Type B pancreatic cell (in vitro differentiated cells): ENCODE results near the gene MAD1L1. TPM values are rescaled to one million over a fixed set of nuclear protein-coding genes. Genes with fewer than 3 reads are reported as not detected.
"Not testable (repeated sequence)": the region's sequence is repeated elsewhere in the genome, so short reads cannot be mapped to it uniquely, and the experiment has no call there.

Experiments
- DNase-seq: peaks from one replicate; pipeline ENCODE4 v3.0.0; 2021; ENCODE audit warnings: mixed read lengths; ENCODE audit not compliant: unreplicated experiment; ENCODE audit errors: extremely low spot score
- H3K27ac Mint-ChIP-seq: 2 replicates; pipeline ENCODE4 v1.8.0; 2021; ENCODE audit warnings: mild to moderate bottlenecking, mixed read lengths
- H3K27me3 Mint-ChIP-seq: 2 replicates; pipeline ENCODE4 v1.8.0; 2021; ENCODE audit warnings: mixed read lengths
- H3K36me3 Mint-ChIP-seq: 2 replicates; pipeline ENCODE4 v1.8.0; 2021; ENCODE audit warnings: mixed read lengths
- H3K4me1 Mint-ChIP-seq: one replicate; pipeline ENCODE4 v1.8.0; 2021; ENCODE audit warnings: mixed read lengths; ENCODE audit not compliant: unreplicated experiment
- H3K4me3 Mint-ChIP-seq: 2 replicates; pipeline ENCODE4 v1.8.0; 2021; ENCODE audit warnings: mild to moderate bottlenecking, mixed read lengths
- H3K9me3 Mint-ChIP-seq: 2 replicates; pipeline ENCODE4 v1.8.0; 2021; ENCODE audit warnings: mixed read lengths
- CTCF ChIP-seq: fragments of 200-600 bp; sonication (generic); conservative IDR thresholded peaks from 2 replicates; pipeline ENCODE4 v1.5.0; 2021; ENCODE audit warnings: antibody characterized with exemption, mild to moderate bottlenecking
- total RNA-seq: library from RNA; stranded (reverse); gene quantifications from 2 replicates; pipeline ENCODE4 v1.2.1, GENCODE V29; 2021; ENCODE audit warnings: low replicate concordance

The MAD1L1 gene
- total RNA-seq, 1 donor from 2014 or later: 40.7 TPM

- Mint-ChIP-seq H3K27ac (peak overlapping the region; percentile 62), H3K9me3 (peaks cover 6% of the 10 kb centered on the region), H3K4me3 (no peak overlapping the region), H3K4me1 (peaks cover 16% of the 10 kb centered on the region), H3K27me3 (no peaks in the 10 kb centered on the region), H3K36me3 (peaks cover 22% of the 10 kb centered on the region)
- no peak for TF ChIP-seq CTCF
- no peak for DNase-seq
These were observed 170.1 kb downstream of the MAD1L1 start for GRCh38 chr7:2062648-2063047.

GRCh38 chr7:2060701-2061100 is 172.0 kb downstream of the MAD1L1 start:
- Mint-ChIP-seq H3K36me3 (peaks cover 25% of the 10 kb centered on the region), H3K4me1 (peaks cover 22% of the 10 kb centered on the region), H3K27ac (no peak overlapping the region), H3K4me3 (no peak overlapping the region), H3K9me3 (peaks cover 6% of the 10 kb centered on the region), H3K27me3 (no peaks in the 10 kb centered on the region)
- DNase-seq: no peak
- TF ChIP-seq CTCF: no peak

- peaks cover 25% of the 10 kb centered on the region for H3K36me3 Mint-ChIP-seq
- no peak overlapping the region for H3K4me3 Mint-ChIP-seq
- H3K27me3 Mint-ChIP-seq: no peaks in the 10 kb centered on the region
- peaks cover 6% of the 10 kb centered on the region for H3K9me3 Mint-ChIP-seq
- no peak for DNase-seq
- H3K4me1 Mint-ChIP-seq: peaks cover 22% of the 10 kb centered on the region
- no peak for TF ChIP-seq CTCF
- no peak overlapping the region for H3K27ac Mint-ChIP-seq
These were observed 172.6 kb downstream of the MAD1L1 start for GRCh38 chr7:2059964-2060700.

- H3K27ac Mint-ChIP-seq, DNase-seq, H3K27me3 Mint-ChIP-seq, H3K4me3 Mint-ChIP-seq, H3K9me3 Mint-ChIP-seq: not testable (repeated sequence)
- H3K36me3 Mint-ChIP-seq: peaks cover 20% of the 10 kb centered on the region
- peaks cover 11% of the 10 kb centered on the region for H3K4me1 Mint-ChIP-seq
These were observed 174.5 kb downstream of the MAD1L1 start for GRCh38 chr7:2058246-2058645.

GRCh38 chr7:2055956-2056355 is 176.8 kb downstream of the MAD1L1 start:
- H3K27me3 Mint-ChIP-seq: no peaks in the 10 kb centered on the region
- TF ChIP-seq CTCF: no peak
- H3K9me3 Mint-ChIP-seq: peaks cover 6% of the 10 kb centered on the region
- H3K4me1 Mint-ChIP-seq: peaks cover 13% of the 10 kb centered on the region
- DNase-seq: no peak
- no peak overlapping the region for H3K27ac Mint-ChIP-seq
- H3K36me3 Mint-ChIP-seq: peaks cover 17% of the 10 kb centered on the region
- H3K4me3 Mint-ChIP-seq: no peak overlapping the region

- no peak overlapping the region for H3K4me3 Mint-ChIP-seq
- H3K27ac Mint-ChIP-seq: peak overlapping the region; percentile 50
- peaks cover 13% of the 10 kb centered on the region for H3K4me1 Mint-ChIP-seq
- TF ChIP-seq CTCF: no peak
- peaks cover 3% of the 10 kb centered on the region for H3K9me3 Mint-ChIP-seq
- H3K36me3 Mint-ChIP-seq: peaks cover 9% of the 10 kb centered on the region
- no peak for DNase-seq
- no peaks in the 10 kb centered on the region for H3K27me3 Mint-ChIP-seq
These were observed 177.8 kb downstream of the MAD1L1 start for GRCh38 chr7:2054927-2055326.
